ENCODE results near the gene TM4SF18. TPM values are rescaled to one million over a fixed set of nuclear protein-coding genes. Genes with fewer than 3 reads are reported as not detected.

TM4SF18 gene
- total RNA-seq, 1 experiment from 2014 or later = not detected

- Histone ChIP-seq H3K79me2 (ENCODE audit: low read length) (no peaks in the 10 kb centered on the region), H3K27ac (ENCODE audit: low read length) (no peak overlapping the region), H3K9me2 (replicated peaks; ENCODE audit: insufficient read depth, low read length) (no peaks in the 10 kb centered on the region), H3K9ac (ENCODE audit: low read length) (no peak overlapping the region), H3K4me1 (ENCODE audit: low read length) (no peaks in the 10 kb centered on the region), H4K20me1 (ENCODE audit: insufficient read depth, low read depth, low read length) (no peaks in the 10 kb centered on the region), H2AFZ (ENCODE audit: low read length) (no peak overlapping the region), H3K36me3 (ENCODE audit: insufficient read depth, low read length) (no peaks in the 10 kb centered on the region), H3K4me2 (ENCODE audit: low read depth, low read length, poor library complexity, severe bottlenecking) (no peak overlapping the region), H3K9me3 (ENCODE audit: low read length) (no peaks in the 10 kb centered on the region), H3K4me3 (ENCODE audit: low read length) (no peak overlapping the region), H3K27me3 (ENCODE audit: low read length) (no peaks in the 10 kb centered on the region)
- DNase-seq = no peak
Measured at GRCh38 chr3:149325581-149325980, 7.9 kb downstream of the TM4SF18 start.

GRCh38 chr3:149324332-149324731, 9.1 kb downstream of the TM4SF18 start:
- Histone ChIP-seq H3K27me3 (ENCODE audit: low read length) (no peaks in the 10 kb centered on the region), H3K9me2 (replicated peaks; ENCODE audit: insufficient read depth, low read length) (no peaks in the 10 kb centered on the region), H3K27ac (ENCODE audit: low read length) (no peak overlapping the region), H3K4me3 (ENCODE audit: low read length) (no peak overlapping the region), H2AFZ (ENCODE audit: low read length) (no peak overlapping the region), H3K9ac (ENCODE audit: low read length) (no peak overlapping the region), H3K9me3 (ENCODE audit: low read length) (no peaks in the 10 kb centered on the region), H3K4me1 (ENCODE audit: low read length) (no peaks in the 10 kb centered on the region), H3K36me3 (ENCODE audit: insufficient read depth, low read length) (no peaks in the 10 kb centered on the region), H3K4me2 (ENCODE audit: low read depth, low read length, poor library complexity, severe bottlenecking) (no peak overlapping the region), H3K79me2 (ENCODE audit: low read length) (no peaks in the 10 kb centered on the region), H4K20me1 (ENCODE audit: insufficient read depth, low read depth, low read length) (no peaks in the 10 kb centered on the region)
- DNase-seq = no peak

GRCh38 chr3:149321640-149322039, 11.8 kb downstream of the TM4SF18 start:
- Histone ChIP-seq H2AFZ (ENCODE audit: low read length) (no peak overlapping the region), H3K9me3 (ENCODE audit: low read length) (no peaks in the 10 kb centered on the region), H3K27me3 (ENCODE audit: low read length) (no peaks in the 10 kb centered on the region), H3K27ac (ENCODE audit: low read length) (no peak overlapping the region), H3K9me2 (replicated peaks; ENCODE audit: insufficient read depth, low read length) (no peaks in the 10 kb centered on the region), H3K9ac (ENCODE audit: low read length) (no peak overlapping the region), H3K4me3 (ENCODE audit: low read length) (no peak overlapping the region), H3K4me2 (ENCODE audit: low read depth, low read length, poor library complexity, severe bottlenecking) (no peak overlapping the region), H3K36me3 (ENCODE audit: insufficient read depth, low read length) (no peaks in the 10 kb centered on the region), H3K79me2 (ENCODE audit: low read length) (no peaks in the 10 kb centered on the region), H4K20me1 (ENCODE audit: insufficient read depth, low read depth, low read length) (no peaks in the 10 kb centered on the region), H3K4me1 (ENCODE audit: low read length) (no peaks in the 10 kb centered on the region)
- no peak for DNase-seq

- DNase-seq = no peak
- H2AFZ ChIP-seq (ENCODE audit: low read length) = no peak overlapping the region
- H3K4me3 ChIP-seq (ENCODE audit: low read length) = no peak overlapping the region
- no peak overlapping the region for H3K4me2 ChIP-seq (ENCODE audit: low read depth, low read length, poor library complexity, severe bottlenecking)
- no peaks in the 10 kb centered on the region for H3K27me3 ChIP-seq (ENCODE audit: low read length)
- H3K27ac ChIP-seq (ENCODE audit: low read length) = no peak overlapping the region
- no peaks in the 10 kb centered on the region for H3K36me3 ChIP-seq (ENCODE audit: insufficient read depth, low read length)
- H3K9ac ChIP-seq (ENCODE audit: low read length) = no peak overlapping the region
- H3K4me1 ChIP-seq (ENCODE audit: low read length) = no peaks in the 10 kb centered on the region
- no peaks in the 10 kb centered on the region for H3K9me3 ChIP-seq (ENCODE audit: low read length)
- no peaks in the 10 kb centered on the region for H4K20me1 ChIP-seq (ENCODE audit: insufficient read depth, low read depth, low read length)
- no peaks in the 10 kb centered on the region for H3K9me2 ChIP-seq (replicated peaks; ENCODE audit: insufficient read depth, low read length)
- no peaks in the 10 kb centered on the region for H3K79me2 ChIP-seq (ENCODE audit: low read length)
Measured at GRCh38 chr3:149321136-149321535, 12.3 kb downstream of the TM4SF18 start.

GRCh38 chr3:149319750-149320149, 13.7 kb downstream of the TM4SF18 start:
- no peak for DNase-seq
- Histone ChIP-seq H3K4me3 (ENCODE audit: low read length) (no peak overlapping the region), H3K79me2 (ENCODE audit: low read length) (no peaks in the 10 kb centered on the region), H4K20me1 (ENCODE audit: insufficient read depth, low read depth, low read length) (no peaks in the 10 kb centered on the region), H3K9me3 (ENCODE audit: low read length) (no peaks in the 10 kb centered on the region), H3K9me2 (replicated peaks; ENCODE audit: insufficient read depth, low read length) (no peaks in the 10 kb centered on the region), H3K27me3 (ENCODE audit: low read length) (no peaks in the 10 kb centered on the region), H3K4me2 (ENCODE audit: low read depth, low read length, poor library complexity, severe bottlenecking) (no peak overlapping the region), H3K27ac (ENCODE audit: low read length) (no peak overlapping the region), H3K36me3 (ENCODE audit: insufficient read depth, low read length) (no peaks in the 10 kb centered on the region), H3K4me1 (ENCODE audit: low read length) (no peaks in the 10 kb centered on the region), H3K9ac (ENCODE audit: low read length) (no peak overlapping the region), H2AFZ (ENCODE audit: low read length) (no peak overlapping the region)

- no peak overlapping the region for H3K9ac ChIP-seq (ENCODE audit: low read length)
- H3K36me3 ChIP-seq (ENCODE audit: insufficient read depth, low read length) = no peaks in the 10 kb centered on the region
- H2AFZ ChIP-seq (ENCODE audit: low read length) = no peak overlapping the region
- no peak overlapping the region for H3K4me3 ChIP-seq (ENCODE audit: low read length)
- H3K27ac ChIP-seq (ENCODE audit: low read length) = no peak overlapping the region
- H3K4me2 ChIP-seq (ENCODE audit: low read depth, low read length, poor library complexity, severe bottlenecking) = no peak overlapping the region
- no peaks in the 10 kb centered on the region for H3K9me2 ChIP-seq (replicated peaks; ENCODE audit: insufficient read depth, low read length)
- H3K79me2 ChIP-seq (ENCODE audit: low read length) = no peaks in the 10 kb centered on the region
- H4K20me1 ChIP-seq (ENCODE audit: insufficient read depth, low read depth, low read length) = no peaks in the 10 kb centered on the region
- H3K27me3 ChIP-seq (ENCODE audit: low read length) = no peaks in the 10 kb centered on the region
- no peaks in the 10 kb centered on the region for H3K9me3 ChIP-seq (ENCODE audit: low read length)
- DNase-seq = no peak
- H3K4me1 ChIP-seq (ENCODE audit: low read length) = no peaks in the 10 kb centered on the region
Measured at GRCh38 chr3:149317072-149317471, 16.4 kb downstream of the TM4SF18 start.

- Histone ChIP-seq H3K4me3 (ENCODE audit: low read length) (no peak overlapping the region), H3K4me1 (ENCODE audit: low read length) (no peaks in the 10 kb centered on the region), H3K4me2 (ENCODE audit: low read depth, low read length, poor library complexity, severe bottlenecking) (no peak overlapping the region), H3K9me3 (ENCODE audit: low read length) (no peaks in the 10 kb centered on the region), H3K9ac (ENCODE audit: low read length) (no peak overlapping the region), H3K79me2 (ENCODE audit: low read length) (no peaks in the 10 kb centered on the region), H3K36me3 (ENCODE audit: insufficient read depth, low read length) (no peaks in the 10 kb centered on the region), H2AFZ (ENCODE audit: low read length) (no peak overlapping the region), H3K27me3 (ENCODE audit: low read length) (no peaks in the 10 kb centered on the region), H3K9me2 (replicated peaks; ENCODE audit: insufficient read depth, low read length) (no peaks in the 10 kb centered on the region), H4K20me1 (ENCODE audit: insufficient read depth, low read depth, low read length) (no peaks in the 10 kb centered on the region), H3K27ac (ENCODE audit: low read length) (no peak overlapping the region)
- no peak for DNase-seq
Measured at GRCh38 chr3:149316437-149316836, 17.0 kb downstream of the TM4SF18 start.

GRCh38 chr3:149315694-149316093, 17.7 kb downstream of the TM4SF18 start:
- H2AFZ ChIP-seq (ENCODE audit: low read length) = no peak overlapping the region
- H3K4me2 ChIP-seq (ENCODE audit: low read depth, low read length, poor library complexity, severe bottlenecking) = no peak overlapping the region
- DNase-seq = no peak
- no peaks in the 10 kb centered on the region for H3K79me2 ChIP-seq (ENCODE audit: low read length)
- H3K9me2 ChIP-seq (replicated peaks; ENCODE audit: insufficient read depth, low read length) = no peaks in the 10 kb centered on the region
- no peaks in the 10 kb centered on the region for H3K4me1 ChIP-seq (ENCODE audit: low read length)
- H3K36me3 ChIP-seq (ENCODE audit: insufficient read depth, low read length) = no peaks in the 10 kb centered on the region
- H4K20me1 ChIP-seq (ENCODE audit: insufficient read depth, low read depth, low read length) = no peaks in the 10 kb centered on the region
- no peaks in the 10 kb centered on the region for H3K9me3 ChIP-seq (ENCODE audit: low read length)
- no peaks in the 10 kb centered on the region for H3K27me3 ChIP-seq (ENCODE audit: low read length)
- no peak overlapping the region for H3K9ac ChIP-seq (ENCODE audit: low read length)
- no peak overlapping the region for H3K4me3 ChIP-seq (ENCODE audit: low read length)
- no peak overlapping the region for H3K27ac ChIP-seq (ENCODE audit: low read length)

All from Karpas-422 (cell line).